NCI-H187 (cell line): Measurements from ENCODE around the gene VSIR.
A peak's percentile ranks its signal among the peaks of the same experiment; 100 is the strongest.

Experiments
- DNase-seq, 2 experiments: peaks; one replicate each; lab custom pipeline; 2025; lab: John Stamatoyannopoulos, UW

VSIR gene

DNA sequence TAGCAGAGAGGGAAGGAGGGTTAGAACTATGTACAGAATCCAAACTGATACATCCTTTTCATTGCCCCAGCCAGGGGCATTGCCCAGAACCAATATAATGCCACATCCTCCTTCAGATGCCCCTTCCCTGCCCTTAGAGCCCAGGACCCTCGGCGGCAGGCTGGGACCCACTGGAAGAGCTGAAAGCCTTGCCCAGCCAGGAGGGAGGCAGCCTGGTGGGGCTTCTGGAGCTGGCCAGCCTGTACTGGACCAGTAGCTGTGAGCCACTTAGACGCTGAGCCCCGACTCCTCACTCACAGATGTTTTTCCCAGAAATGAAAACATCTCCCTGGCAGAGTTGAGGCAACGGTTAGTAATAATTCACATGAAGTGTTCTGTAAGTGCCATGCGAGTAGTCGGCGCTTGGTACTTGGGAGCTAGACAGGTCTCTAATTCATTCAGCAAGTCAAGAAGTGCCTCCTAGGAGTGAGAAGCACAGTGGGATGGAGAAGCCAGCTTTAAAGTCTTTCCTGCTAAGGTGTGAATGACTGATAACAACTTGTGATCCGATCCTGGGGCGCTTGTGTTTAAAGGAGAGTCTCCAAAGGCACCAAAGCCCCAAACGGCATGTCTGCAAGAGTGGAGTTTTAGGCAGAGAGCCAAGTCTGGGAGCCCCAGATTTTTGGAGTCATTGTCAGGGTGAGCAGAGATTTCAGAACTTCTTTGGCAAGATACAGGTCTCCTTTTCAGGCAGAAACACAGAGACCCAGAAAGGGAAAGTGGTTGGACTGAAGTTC is 9.8 kb downstream of the VSIR start:
- DNase-seq = no peak

DNA sequence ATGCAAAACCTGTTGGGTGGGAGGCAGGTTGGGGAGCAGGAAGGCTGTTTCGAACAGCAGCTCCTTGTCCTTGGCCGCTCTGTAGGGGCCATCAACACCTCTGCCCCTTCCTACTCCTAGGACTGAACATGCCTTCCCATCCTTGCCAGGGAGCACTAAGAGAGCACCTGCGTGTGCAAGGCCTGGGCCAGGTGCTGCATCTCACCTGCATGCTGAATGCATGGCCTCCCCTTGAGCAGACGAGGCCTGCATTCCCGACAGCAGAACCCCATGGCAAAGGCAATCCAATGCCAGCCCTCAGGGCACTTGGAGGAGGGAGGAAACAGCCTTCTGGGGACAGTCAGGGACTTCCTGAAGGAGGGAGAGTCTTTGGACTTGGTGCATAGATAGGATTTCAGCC is 11.0 kb downstream of the VSIR start:
- DNase-seq = no peak

DNA sequence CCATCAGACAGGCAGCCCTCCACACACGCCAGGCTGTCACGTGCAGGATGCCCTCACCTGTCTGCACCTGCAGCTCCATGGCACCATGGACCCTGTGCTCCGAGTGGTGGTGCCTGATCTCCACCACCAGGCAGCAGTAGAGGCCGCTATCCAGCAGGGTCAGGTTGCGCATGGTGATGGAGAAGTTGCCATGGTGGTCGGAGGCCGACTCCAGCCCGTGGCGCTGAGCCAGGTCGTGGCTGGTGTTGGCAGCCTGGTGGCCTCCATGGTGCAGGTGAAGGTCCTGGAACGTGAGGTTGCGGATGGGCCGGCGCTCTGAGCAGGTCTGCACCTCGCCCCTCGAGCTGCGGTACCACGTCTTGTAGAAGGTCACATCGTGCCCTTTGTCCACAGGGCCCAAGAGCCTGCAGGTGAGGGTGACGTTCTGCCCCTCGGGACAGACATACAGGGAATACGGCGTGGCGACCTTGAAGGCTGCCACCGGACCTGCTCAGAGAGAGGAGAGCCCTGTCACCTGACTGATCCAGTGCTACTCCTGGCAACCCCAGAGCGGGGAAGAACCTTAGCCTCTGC is 11.7 kb downstream of the VSIR start:
- no peak for DNase-seq

- DNase-seq = no peak
Observed at GRCh38 chr10:71761105-71761511, 12.2 kb downstream of the VSIR start.

- DNase-seq = no peak
Observed at GRCh38 chr10:71757399-71757922, 15.9 kb downstream of the VSIR start.

- no peak for DNase-seq
Observed at GRCh38 chr10:71756311-71757191, 16.8 kb downstream of the VSIR start.

- DNase-seq = no peak
Observed at GRCh38 chr10:71755179-71755879, 18.0 kb downstream of the VSIR start.

DNA sequence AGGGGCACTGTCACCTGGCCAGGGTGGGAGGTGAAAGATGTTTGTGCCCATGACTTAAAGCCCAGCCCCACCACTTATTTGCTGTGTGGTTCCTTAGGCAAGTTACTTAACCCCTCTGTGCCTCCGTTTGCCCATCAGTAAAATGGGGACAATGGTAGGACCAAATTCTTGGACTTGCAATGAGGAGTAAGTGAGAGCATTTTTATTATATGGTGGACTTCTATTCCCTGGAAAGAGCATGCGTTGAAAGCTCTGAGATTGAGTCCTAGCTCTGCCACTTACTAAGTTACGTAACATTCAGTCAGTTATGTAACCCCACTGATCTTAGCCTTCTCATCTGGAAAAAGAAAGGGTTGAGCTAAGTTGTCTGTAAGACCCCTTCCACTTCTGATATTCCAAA is 18.8 kb downstream of the VSIR start:
- DNase-seq = no peak

GRCh38 chr10:71753960-71754505 is 19.3 kb downstream of the VSIR start:
- DNase-seq = no peak

DNA sequence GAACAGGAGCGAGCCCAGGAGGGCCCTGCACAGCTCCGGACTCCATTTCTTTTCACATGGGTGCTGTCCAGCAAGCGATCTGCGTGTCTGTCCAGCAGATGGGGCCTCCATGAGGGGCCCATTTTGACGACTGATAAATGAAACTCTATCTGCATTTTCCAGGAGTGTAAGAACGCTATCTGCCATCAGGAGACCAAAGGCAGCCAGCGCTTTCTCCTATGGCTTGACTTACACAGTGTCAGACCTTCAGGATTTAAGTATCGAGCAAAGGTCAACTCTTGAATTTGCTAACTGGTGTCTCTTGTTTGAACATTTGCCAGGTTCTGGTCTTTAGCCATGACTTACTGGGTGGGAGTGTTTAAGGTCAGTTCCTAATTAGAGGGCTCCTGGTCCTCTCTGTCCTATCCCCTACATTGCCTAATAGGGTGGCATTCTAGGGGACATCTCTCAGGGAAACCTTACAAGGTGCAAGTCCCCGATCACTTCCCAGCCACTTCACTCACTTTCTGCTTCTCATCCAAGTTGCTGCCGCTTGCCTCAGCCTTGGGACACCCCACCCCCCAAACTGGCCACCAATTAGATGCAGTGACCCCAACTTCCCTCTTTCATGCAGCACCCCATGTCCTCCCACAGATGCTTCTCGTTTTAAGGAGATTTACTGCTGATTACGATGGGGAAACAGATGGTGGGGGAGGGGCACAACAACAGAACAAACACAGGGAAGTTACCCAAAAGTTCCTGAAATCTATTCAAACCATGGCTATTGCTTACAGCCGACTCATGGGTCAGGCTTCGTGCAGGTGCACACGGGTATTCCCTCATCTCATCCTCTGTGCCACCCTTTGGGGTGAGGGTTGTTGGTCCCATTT is 20.0 kb downstream of the VSIR start:
- no peak for DNase-seq

DNA sequence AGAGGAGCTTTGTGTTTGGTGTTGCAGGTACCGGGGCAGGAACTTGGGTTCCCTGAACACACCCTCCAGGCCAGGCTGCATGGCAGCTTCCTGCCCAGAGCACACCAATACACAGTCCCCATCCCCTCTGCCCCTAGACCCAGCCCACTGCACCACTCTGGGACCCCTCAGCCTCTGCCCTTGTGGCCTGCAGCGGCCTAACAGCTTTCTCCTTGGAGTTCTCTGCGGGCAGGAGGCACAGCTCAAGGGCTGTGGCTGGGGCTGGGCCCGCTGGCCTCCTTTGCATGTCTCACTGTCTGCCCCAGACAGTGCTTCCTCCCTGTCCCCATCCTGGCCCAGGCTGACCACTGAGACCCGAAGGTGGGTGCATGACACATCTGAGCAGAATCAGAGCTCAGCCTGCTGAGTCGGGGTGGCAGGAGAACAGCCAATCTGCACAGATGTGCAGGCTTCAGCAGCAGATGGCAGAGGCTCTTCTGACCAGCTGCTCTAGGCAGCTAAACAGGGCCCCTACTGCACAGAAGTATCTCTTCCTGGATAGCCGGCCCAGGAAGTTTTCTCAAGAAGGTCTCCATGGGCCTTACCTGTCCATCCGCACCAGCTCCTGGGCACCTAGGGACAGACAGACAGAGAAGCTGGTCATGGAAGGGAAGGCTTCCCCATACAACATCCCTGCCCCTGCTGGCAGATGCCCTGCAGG is 20.8 kb downstream of the VSIR start:
- no peak for DNase-seq

DNA sequence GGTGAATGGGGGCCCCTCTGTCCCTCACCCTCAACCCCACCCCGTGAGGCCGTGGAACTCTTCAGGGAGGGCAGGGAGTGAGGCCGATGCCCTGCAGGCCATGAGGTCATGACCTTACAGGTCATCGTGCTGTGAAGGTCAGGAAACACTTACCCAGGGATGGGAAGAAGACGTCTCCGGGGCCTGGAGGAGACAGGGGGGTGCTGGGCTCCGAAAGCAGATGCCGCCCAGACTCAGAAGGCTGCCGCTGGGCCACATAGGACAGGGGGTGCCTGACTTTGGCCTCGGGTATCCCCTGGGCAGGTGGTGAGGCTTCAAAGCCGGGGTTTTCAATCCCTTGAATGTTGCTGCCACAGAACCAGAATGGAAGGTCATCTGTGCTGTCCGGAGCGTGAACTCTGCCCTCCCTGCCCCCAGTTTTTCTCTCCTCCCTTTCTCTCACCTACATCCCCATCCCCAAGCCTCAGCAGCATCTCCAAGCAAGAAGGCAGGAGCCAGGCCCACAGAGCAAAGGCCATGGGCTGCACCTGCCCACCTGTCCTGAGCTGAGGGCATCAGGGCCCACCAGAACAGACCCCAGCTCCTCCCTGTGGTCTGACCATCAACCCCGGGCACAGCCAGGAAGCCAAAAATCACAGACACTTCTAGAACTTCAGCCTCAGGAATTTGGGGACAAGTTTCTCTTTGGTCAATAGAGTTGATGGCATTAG is 21.6 kb downstream of the VSIR start:
- no peak for DNase-seq

- DNase-seq = no peak
Observed at GRCh38 chr10:71750986-71751385, 22.3 kb downstream of the VSIR start.

DNA sequence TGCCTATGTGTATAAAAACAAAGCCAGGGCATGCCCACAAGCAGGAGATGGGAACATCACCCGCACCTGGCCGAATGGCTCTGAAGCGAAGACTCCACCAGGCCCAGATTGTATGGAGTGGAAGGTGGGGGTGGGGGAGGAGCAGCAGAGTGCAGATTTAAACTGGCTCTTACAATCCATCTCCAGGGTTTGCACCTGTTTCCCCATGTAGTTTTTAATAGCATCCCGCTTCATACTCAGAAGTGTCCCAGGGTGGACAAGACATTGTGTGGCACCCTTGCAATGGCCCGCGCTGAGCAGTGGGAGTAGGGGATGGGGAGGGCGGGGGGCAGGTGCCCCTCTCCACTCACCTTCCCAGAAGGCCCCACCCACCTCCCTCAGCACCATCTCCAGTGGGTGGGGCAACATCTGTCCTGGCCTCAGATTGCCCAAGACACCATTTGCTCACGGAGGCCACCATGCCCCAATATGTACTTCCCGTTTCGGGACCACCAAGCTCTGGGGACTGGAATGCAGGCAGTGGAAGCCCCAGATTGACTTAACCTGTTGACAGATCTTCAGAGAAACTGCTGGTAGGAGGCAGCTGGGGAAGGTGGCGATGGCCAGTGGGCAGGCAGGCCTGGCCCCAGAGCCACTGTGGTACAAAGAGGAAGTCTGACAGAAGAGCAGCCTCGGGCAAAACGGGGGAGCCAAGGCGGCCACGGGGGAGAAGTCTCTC is 23.0 kb downstream of the VSIR start:
- DNase-seq = peak in 1 of 2 experiments; percentile 38

- no peak for DNase-seq
Observed at GRCh38 chr10:71749396-71749795, 23.9 kb downstream of the VSIR start.

- no peak for DNase-seq
Observed at GRCh38 chr10:71748671-71749191, 24.6 kb downstream of the VSIR start.

DNA sequence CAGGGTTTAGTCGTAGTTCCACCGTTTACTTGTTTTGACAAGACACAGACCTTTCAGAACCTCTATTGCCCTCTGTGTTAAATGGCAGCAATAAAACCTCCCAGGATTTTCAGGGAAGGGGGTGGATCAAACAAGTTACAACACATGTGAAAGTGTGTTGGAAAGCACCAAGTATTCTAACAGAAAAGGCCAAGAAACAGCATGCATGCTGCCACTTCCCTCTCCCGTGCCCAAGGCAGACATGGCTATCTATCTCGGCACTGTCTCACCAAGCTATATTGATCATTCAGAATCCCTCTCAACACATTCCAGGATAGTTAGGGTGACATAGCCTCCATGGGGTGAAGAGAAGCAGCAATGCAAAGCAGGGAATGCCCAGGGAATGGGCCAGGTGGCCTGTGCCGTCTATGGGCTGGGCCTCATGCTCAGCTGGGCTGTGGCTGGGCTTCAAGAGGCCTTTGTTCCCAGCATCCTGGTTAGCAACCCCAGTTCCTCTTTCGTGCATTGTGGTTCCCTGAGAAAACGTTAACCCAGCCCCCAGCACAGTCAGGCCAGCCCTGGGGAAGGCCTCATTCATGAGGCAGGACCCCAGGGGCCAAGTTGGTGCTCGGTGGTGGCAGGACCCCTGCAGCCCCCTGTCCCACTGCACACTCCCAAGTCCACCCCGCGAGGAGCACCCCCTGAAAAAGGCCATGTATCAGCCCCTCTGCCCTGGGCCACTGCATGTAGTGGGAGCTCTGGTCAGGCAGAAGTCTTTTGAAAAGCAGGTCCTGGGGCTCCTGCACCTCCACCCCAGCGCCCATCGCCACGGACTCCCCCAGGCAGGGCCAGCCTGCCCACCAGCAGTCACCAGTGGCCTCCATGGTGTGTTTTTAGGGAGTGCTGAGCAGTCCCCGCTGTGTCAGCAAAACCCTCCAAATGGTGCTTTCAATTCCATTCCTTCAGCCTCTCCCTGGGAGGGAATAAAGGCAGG is 25.5 kb downstream of the VSIR start:
- no peak for DNase-seq
